Right lobe of liver (tissue), 4 donors: ENCODE measurements around the gene ABCC3.

Experiments used
- POLR2A ChIP-seq: fragments of 450-650 bp; IDR thresholded peaks from one replicate; pipeline ENCODE4 v1.6.1; 2017; ENCODE audit warnings: antibody characterized with exemption, mild to moderate bottlenecking
- TF ChIP-seq, protein P1 (sequence below), 4 donors: fragments of 200-600 bp in 3 of 4; fragments of 450-650 bp in 1 of 4; IDR thresholded peaks; one replicate each; pipeline versions ENCODE4 v1.5.1 to v1.8.0; 2016 to 2022; ENCODE audit warnings: antibody characterized with exemption in 4 of 4, mild to moderate bottlenecking in 2 of 4
- donor health status: DM: no; HTN: no; CAD: no.
- donor health status: DM: no; HTN: no; CAD: no.
- donor health status: DM: no; HTN: yes; CAD: no.

DNA sequence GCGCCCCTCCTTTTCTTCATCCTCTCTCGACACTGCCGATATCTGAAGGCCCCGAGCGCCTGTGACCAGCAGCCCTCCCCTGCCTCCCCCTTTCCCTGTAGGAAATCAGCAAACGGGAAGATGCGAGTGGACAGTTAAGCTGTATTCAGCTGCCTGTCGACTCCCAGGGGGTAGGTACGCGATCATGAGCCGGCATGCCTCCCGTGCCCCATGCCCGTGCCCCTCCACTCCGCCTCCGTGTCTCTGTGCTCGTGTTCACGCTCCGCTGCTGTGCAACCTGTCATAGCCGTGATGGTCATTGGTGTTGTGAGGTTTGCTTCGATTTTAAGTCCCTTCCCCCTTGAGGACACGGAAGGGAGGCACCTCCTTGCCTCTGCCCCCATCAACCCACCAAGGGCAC, 39.8 kb upstream of the ABCC3 start:
- no peak for TF ChIP-seq POLR2A
- TF ChIP-seq, protein P1, sequence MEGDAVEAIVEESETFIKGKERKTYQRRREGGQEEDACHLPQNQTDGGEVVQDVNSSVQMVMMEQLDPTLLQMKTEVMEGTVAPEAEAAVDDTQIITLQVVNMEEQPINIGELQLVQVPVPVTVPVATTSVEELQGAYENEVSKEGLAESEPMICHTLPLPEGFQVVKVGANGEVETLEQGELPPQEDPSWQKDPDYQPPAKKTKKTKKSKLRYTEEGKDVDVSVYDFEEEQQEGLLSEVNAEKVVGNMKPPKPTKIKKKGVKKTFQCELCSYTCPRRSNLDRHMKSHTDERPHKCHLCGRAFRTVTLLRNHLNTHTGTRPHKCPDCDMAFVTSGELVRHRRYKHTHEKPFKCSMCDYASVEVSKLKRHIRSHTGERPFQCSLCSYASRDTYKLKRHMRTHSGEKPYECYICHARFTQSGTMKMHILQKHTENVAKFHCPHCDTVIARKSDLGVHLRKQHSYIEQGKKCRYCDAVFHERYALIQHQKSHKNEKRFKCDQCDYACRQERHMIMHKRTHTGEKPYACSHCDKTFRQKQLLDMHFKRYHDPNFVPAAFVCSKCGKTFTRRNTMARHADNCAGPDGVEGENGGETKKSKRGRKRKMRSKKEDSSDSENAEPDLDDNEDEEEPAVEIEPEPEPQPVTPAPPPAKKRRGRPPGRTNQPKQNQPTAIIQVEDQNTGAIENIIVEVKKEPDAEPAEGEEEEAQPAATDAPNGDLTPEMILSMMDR (IDR thresholded peaks at IDR 0.05): no peak
